ENCODE results near the gene ADAMTS7. TPM values are rescaled to one million over a fixed set of nuclear protein-coding genes. Genes with fewer than 3 reads are reported as not detected.
"Not testable (repeated sequence)": the region's sequence is repeated elsewhere in the genome, so short reads cannot be mapped to it uniquely, and the experiment has no call there.

The ADAMTS7 gene
- total and polyA plus RNA-seq, 2 of the 8 experiments (the other 6 are each of a cell fraction or from before 2014, with no cell fraction given), result 27.9 to 45.2 TPM

DNA sequence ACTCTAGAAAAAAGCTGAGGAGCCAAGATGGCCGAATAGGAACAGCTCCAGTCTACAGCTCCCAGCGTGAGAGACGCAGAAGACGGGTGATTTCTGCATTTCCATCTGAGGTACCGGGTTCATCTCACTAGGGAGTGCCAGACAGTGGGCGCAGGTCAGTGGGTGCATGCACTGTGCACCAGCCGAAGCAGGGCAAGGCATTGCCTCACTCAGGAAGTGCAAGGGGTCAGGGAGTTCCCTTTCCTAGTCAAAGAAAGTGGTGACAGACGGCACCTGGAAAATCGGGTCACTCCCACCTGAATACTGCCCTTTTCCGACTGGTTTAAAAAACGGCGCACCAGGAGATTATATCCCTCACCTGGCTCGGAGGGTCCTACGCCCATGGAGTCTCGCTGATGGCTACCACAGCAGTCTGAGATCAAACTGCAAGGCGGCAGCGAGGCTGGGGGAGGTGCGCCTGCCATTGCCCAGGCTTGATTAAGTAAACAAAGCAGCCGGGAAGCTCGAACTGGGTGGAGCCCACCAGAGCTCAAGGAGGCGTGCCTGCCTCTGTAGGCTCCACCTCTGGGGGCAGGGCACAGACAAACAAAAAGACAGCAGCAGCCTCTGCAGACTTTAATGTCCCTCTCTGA, 91.3 kb downstream of the ADAMTS7 start:
- WGBS, 2 experiments (ENCODE audit: extremely low coverage in 1 of 2, insufficient coverage in 1 of 2, insufficient read length in 1 of 2, insufficient replicate concordance in 2 of 2, low coverage in 1 of 2, low lambda C conversion rate in 2 of 2, missing lambda C conversion rate in 1 of 2), result 87% methylated on average over 21 of the region's 21 CpGs; no CpG with 5 or more reads in 1 of the 2 experiments
- H3K36me3 ChIP-seq (ENCODE audit: control insufficient read depth in 2 of 4, insufficient read depth in 4 of 4, low read length in 3 of 4); H3K27me3 ChIP-seq (replicated peaks in 1 of 4; ENCODE audit: control insufficient read depth in 3 of 4, extremely low read depth in 1 of 4, insufficient read depth in 3 of 4, low read length in 3 of 4); H2BK12ac ChIP-seq (ENCODE audit: low read depth, low read length); H2BK15ac ChIP-seq (ENCODE audit: low read length); H4K20me1 ChIP-seq (replicated peaks in 1 of 2; ENCODE audit: control insufficient read depth in 1 of 2, insufficient read depth in 2 of 2, low read length in 2 of 2); H3K4me2 ChIP-seq (ENCODE audit: insufficient read depth in 1 of 2, low read depth in 2 of 2, low read length in 2 of 2); H2BK120ac ChIP-seq (replicated peaks; ENCODE audit: low read depth, low read length); DNase-seq (ENCODE audit: low read depth in 1 of 2, low spot score in 2 of 2); H3K18ac ChIP-seq (ENCODE audit: extremely low read depth, low read length); H2BK20ac ChIP-seq (ENCODE audit: low read length); H3K23ac ChIP-seq (ENCODE audit: insufficient read length); H3K79me1 ChIP-seq (ENCODE audit: low read depth, low read length); H3K4me3 ChIP-seq (ENCODE audit: extremely low read depth in 1 of 4, insufficient read depth in 2 of 4, low read depth in 3 of 4, low read length in 4 of 4); H3K79me2 ChIP-seq (ENCODE audit: control insufficient read depth in 1 of 2, insufficient read depth in 2 of 2, low read length in 2 of 2); H3K14ac ChIP-seq (ENCODE audit: insufficient read length); H2BK5ac ChIP-seq (ENCODE audit: low read depth, low read length); H3K27ac ChIP-seq (ENCODE audit: low read depth, low read length); POLR2A ChIA-PET (ENCODE audit: partially characterized antibody); H2AK5ac ChIP-seq (ENCODE audit: low read depth, low read length); H4K91ac ChIP-seq (replicated peaks; ENCODE audit: insufficient read length, low read length); FAIRE-seq; H3K4ac ChIP-seq (replicated peaks; ENCODE audit: insufficient read length, low read depth, low read length); H3K9ac ChIP-seq (replicated peaks in 1 of 4; ENCODE audit: extremely low read depth in 1 of 4, low read depth in 3 of 4, low read length in 3 of 4); H3K56ac ChIP-seq (replicated peaks; ENCODE audit: insufficient read length, low read depth, low read length); H3K9me3 ChIP-seq (ENCODE audit: insufficient read depth in 2 of 2, low read depth in 1 of 2, low read length in 1 of 2); H4K8ac ChIP-seq (ENCODE audit: extremely low read depth, insufficient read depth, low read length); H4K5ac ChIP-seq (ENCODE audit: insufficient read length, low read depth, low read length); H3K4me1 ChIP-seq (replicated peaks in 1 of 4; ENCODE audit: control insufficient read depth in 3 of 4, insufficient read depth in 4 of 4, low read length in 3 of 4); H2AFZ ChIP-seq (ENCODE audit: low read length); H3K23me2 ChIP-seq (ENCODE audit: low read depth, low read length): not testable (repeated sequence)
- CTCF ChIA-PET (ENCODE audit: partially characterized antibody), result interaction anchor here (1.1 kb wide), 1 partner anchor 18 kb away, joined by 3 read pairs; no protein-coding TSS in a partner anchor

All from H1 (cell line).